Calu3 (cell line): ENCODE results near the gene OLFM1. TPM values are rescaled to one million over a fixed set of nuclear protein-coding genes. Genes with fewer than 3 reads are reported as not detected.
"Not testable (repeated sequence)": the region's sequence is repeated elsewhere in the genome, so short reads cannot be mapped to it uniquely, and the experiment has no call there.

Experiments
- BruUV-seq: library from RNA; stranded (reverse); fragments of 400-500 nt; replicated peaks from 2 replicates; lab custom pipeline; 2021; lab: Mats Ljungman, UMichigan
- CTCF ChIA-PET: fragments of 300-600 bp; sonication (Branson Sonifier 250); formaldehyde crosslinking; loops from one replicate; lab custom pipeline; 2022; ENCODE audit warnings: antibody characterized with exemption; lab: Charles Lee
- DNase-seq: peaks from one replicate; pipeline ENCODE4 v3.0.0; 2022
- H3K27ac Mint-ChIP-seq: one replicate; pipeline ENCODE4 v1.8.0; 2022; ENCODE audit warnings: mixed read lengths; ENCODE audit not compliant: unreplicated experiment
- H3K27me3 Mint-ChIP-seq: one replicate; pipeline ENCODE4 v1.8.0; 2022; ENCODE audit warnings: mixed read lengths; ENCODE audit not compliant: unreplicated experiment
- H3K36me3 Mint-ChIP-seq: one replicate; pipeline ENCODE4 v1.8.0; 2022; ENCODE audit warnings: mild to moderate bottlenecking, moderate library complexity, mixed read lengths; ENCODE audit not compliant: insufficient read depth, unreplicated experiment
- H3K4me1 Mint-ChIP-seq: one replicate; pipeline ENCODE4 v1.8.0; 2022; ENCODE audit warnings: mild to moderate bottlenecking, low read depth, mixed read lengths; ENCODE audit not compliant: unreplicated experiment
- H3K4me3 Mint-ChIP-seq: one replicate; pipeline ENCODE4 v1.8.0; 2022; ENCODE audit warnings: mild to moderate bottlenecking, low read depth, moderate library complexity, mixed read lengths; ENCODE audit not compliant: unreplicated experiment
- H3K9me3 Mint-ChIP-seq: one replicate; pipeline ENCODE4 v1.8.0; 2022; ENCODE audit warnings: low read depth, mixed read lengths; ENCODE audit not compliant: unreplicated experiment
- intact Hi-C: fragments of 100-400 bp; cut with micrococcal nuclease; formaldehyde crosslinking; loops from one replicate; pipeline ENCODE4 v1.10.0; 2022; ENCODE audit not compliant: unreplicated experiment
- total RNA-seq: library from RNA; stranded (reverse); gene quantifications from 2 replicates; pipeline ENCODE4 v1.2.3, GENCODE V29; 2022
- TF ChIP-seq, protein P1 (sequence below): fragments of 200-600 bp; IDR thresholded peaks from one replicate; pipeline ENCODE4 v1.8.0; 2022; ENCODE audit warnings: antibody characterized with exemption; ENCODE audit not compliant: unreplicated experiment

The OLFM1 gene
- total RNA-seq, 1 experiment from 2014 or later = 5.5 TPM

DNA sequence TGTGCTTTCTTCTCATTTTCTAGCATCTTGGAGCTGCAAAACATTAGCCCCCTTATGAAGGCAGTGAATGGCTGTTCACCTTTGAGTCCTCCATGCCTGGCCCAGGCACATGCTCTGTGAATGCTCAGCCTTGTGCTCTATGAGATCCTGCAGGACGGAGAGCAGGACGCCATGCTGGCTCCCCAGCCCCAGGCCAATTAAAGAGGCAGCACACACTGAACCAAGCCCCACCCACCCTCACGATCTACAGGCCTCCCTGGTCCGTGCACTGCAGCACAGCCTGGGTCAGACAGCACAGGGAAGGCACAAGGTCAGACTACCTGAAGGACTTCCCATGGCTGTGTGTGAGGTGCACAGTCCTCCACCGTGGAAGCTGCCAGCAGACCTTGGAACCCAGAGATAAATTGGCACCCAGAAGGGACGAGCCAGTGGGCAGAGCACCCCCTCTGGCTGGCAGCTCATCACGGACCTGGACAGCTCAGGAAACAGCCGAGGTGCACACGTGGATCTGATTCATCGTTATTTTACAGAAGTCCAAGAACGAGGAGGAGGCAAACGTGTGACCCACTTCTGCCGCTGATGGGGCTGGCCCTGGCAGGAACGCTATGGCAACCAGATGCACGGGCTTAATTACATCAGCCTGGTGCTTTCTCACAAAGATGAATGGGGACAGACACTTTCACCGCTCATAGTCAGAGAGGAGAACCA, 59.5 kb downstream of the OLFM1 start:
- H3K27me3 Mint-ChIP-seq = peaks cover 35% of the 10 kb centered on the region
- DNase-seq = no peak
- TF ChIP-seq, protein P1, sequence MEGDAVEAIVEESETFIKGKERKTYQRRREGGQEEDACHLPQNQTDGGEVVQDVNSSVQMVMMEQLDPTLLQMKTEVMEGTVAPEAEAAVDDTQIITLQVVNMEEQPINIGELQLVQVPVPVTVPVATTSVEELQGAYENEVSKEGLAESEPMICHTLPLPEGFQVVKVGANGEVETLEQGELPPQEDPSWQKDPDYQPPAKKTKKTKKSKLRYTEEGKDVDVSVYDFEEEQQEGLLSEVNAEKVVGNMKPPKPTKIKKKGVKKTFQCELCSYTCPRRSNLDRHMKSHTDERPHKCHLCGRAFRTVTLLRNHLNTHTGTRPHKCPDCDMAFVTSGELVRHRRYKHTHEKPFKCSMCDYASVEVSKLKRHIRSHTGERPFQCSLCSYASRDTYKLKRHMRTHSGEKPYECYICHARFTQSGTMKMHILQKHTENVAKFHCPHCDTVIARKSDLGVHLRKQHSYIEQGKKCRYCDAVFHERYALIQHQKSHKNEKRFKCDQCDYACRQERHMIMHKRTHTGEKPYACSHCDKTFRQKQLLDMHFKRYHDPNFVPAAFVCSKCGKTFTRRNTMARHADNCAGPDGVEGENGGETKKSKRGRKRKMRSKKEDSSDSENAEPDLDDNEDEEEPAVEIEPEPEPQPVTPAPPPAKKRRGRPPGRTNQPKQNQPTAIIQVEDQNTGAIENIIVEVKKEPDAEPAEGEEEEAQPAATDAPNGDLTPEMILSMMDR = no peak
- no TSS peak for BruUV-seq
- no peaks in the 10 kb centered on the region for H3K4me1 Mint-ChIP-seq
- no peak overlapping the region for H3K27ac Mint-ChIP-seq
- CTCF ChIA-PET = interaction anchor here (1.0 kb wide), 1 partner anchor 9 kb away, joined by 4 read pairs; no protein-coding TSS in a partner anchor
- no peak overlapping the region for H3K4me3 Mint-ChIP-seq
- intact Hi-C loops = no loop called here
- peaks cover 3% of the 10 kb centered on the region for H3K9me3 Mint-ChIP-seq
- H3K36me3 Mint-ChIP-seq = no peaks in the 10 kb centered on the region

DNA sequence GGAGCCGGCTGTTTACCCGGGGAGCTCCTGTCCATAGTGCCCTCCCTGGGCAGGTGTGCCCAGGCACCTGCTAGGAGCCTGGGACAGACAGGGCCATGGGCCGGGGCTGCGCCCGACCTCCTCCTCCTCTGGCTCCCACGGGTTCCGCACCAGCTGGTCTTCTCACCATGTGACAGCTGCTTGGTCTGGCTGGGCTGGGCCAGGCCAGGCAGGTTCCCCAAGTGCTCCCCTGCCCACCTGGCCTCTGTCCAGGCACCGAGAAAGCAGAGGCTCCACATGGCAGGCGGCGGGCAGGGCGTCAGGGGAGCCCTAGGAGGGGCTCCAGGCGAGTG, 60.0 kb downstream of the OLFM1 start:
- Mint-ChIP-seq H3K9me3 (peaks cover 3% of the 10 kb centered on the region), H3K36me3 (no peaks in the 10 kb centered on the region), H3K27me3 (peaks cover 38% of the 10 kb centered on the region), H3K4me1 (no peaks in the 10 kb centered on the region), H3K27ac (no peak overlapping the region), H3K4me3 (no peak overlapping the region)
- TF ChIP-seq, protein P1 = no peak
- DNase-seq = no peak
- no TSS peak for BruUV-seq
- CTCF ChIA-PET = interaction anchor here (1.0 kb wide), 1 partner anchor 9 kb away, joined by 4 read pairs; no protein-coding TSS in a partner anchor
- intact Hi-C loops = no loop called here

DNA sequence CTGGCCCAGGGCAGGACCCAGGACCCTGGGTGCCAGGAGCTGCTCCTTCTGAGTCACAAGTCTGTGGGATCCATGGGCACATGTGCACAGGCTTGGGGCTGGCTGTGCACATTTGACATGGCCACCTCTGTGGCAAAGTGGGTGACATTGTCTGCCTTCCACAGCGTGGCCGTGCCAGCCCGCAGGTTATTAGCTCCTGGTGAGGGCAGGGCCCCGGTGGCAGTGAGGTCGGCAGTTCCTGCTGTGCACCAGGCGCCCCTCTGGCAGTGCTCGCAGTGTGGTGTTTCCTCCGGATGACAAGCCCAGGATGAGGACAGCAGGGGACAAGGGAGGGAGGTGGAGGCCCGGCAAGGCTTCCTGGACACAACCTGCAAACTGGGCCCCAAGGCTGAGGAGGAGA, 60.5 kb downstream of the OLFM1 start:
- H3K36me3 Mint-ChIP-seq = no peaks in the 10 kb centered on the region
- no peak overlapping the region for H3K4me3 Mint-ChIP-seq
- no TSS peak for BruUV-seq
- H3K4me1 Mint-ChIP-seq = no peaks in the 10 kb centered on the region
- peaks cover 3% of the 10 kb centered on the region for H3K9me3 Mint-ChIP-seq
- CTCF ChIA-PET = no interaction called here
- H3K27me3 Mint-ChIP-seq = peaks cover 38% of the 10 kb centered on the region
- no peak overlapping the region for H3K27ac Mint-ChIP-seq
- TF ChIP-seq, protein P1 = no peak
- intact Hi-C loops = no loop called here
- DNase-seq = no peak

DNA sequence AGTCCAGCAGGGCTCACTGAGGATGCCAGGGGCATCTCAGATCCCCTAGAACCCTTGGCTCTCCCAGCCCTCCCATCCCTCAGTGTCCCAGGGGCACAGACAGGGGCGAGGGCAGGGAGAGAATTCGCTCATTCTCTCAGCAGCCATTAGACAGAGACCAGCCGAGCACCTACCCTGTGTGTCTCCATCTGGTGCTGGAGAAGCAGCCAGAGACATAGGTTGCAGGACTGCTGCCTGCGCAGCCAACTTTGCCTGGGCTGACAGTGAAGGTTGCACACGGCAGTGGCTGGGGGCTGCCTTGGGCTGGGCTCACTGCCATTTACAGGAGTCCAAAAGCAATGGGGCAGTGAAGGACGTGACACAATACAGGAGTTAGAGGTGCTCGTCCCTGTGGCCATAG, 60.9 kb downstream of the OLFM1 start:
- H3K27ac Mint-ChIP-seq = no peak overlapping the region
- H3K36me3 Mint-ChIP-seq = no peaks in the 10 kb centered on the region
- CTCF ChIA-PET = no interaction called here
- TF ChIP-seq, protein P1 = no peak
- no peak for DNase-seq
- no peak overlapping the region for H3K4me3 Mint-ChIP-seq
- peaks cover 38% of the 10 kb centered on the region for H3K27me3 Mint-ChIP-seq
- no TSS peak for BruUV-seq
- intact Hi-C loops = no loop called here
- peaks cover 3% of the 10 kb centered on the region for H3K9me3 Mint-ChIP-seq
- H3K4me1 Mint-ChIP-seq = no peaks in the 10 kb centered on the region

DNA sequence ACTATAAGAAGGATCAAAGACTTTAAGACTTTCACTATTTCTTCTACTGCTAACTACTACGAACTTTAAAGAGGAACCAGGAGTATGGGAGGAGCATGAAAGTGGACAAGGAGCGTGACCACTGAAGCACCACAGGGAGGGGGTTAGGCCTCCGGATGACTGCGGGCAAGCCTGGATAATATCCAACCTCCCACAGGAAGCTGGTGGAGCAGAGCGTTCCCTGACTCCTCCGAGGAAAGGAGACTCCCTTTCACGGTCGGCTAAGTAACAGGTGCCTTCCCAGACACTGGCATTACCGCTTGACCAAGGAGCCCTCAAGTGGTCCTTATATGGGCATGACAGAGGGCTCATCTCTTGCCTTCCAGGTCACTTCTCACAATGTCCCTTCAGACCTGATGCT, 62.4 kb downstream of the OLFM1 start:
- H3K4me3 Mint-ChIP-seq, CTCF ChIA-PET, DNase-seq, H3K27ac Mint-ChIP-seq, intact Hi-C loops, H3K9me3 Mint-ChIP-seq, H3K4me1 Mint-ChIP-seq, BruUV-seq, H3K36me3 Mint-ChIP-seq: not testable (repeated sequence)
- peaks cover 36% of the 10 kb centered on the region for H3K27me3 Mint-ChIP-seq
